Skeletal muscle satellite cell (primary cell): Measurements from ENCODE around the gene LCA5L.
A peak's percentile ranks its signal among the peaks of the same experiment; 100 is the strongest.

Experiments
- H3K27me3 ChIP-seq: 2 replicates; pipeline ENCODE4 v1.7.0; 2013; ENCODE audit warnings: low read length; ENCODE audit not compliant: control insufficient read depth, insufficient read depth
- H3K36me3 ChIP-seq: 2 replicates; pipeline ENCODE4 v1.7.0; 2013; ENCODE audit warnings: mild to moderate bottlenecking, control low read depth, low read length; ENCODE audit not compliant: insufficient read depth
- H3K4me1 ChIP-seq: 2 replicates; pipeline ENCODE4 v1.7.0; 2013; ENCODE audit warnings: low read length; ENCODE audit not compliant: control insufficient read depth, insufficient read depth
- H3K4me2 ChIP-seq: 2 replicates; pipeline ENCODE4 v1.7.0; 2013; ENCODE audit warnings: mild to moderate bottlenecking, low read length
- H3K4me3 ChIP-seq: 2 replicates; pipeline ENCODE4 v1.7.0; 2013; ENCODE audit warnings: low read length
- H3K9ac ChIP-seq: 2 replicates; pipeline ENCODE4 v1.7.0; 2013; ENCODE audit warnings: mild to moderate bottlenecking, low read depth, low read length, moderate library complexity
- H3K9me3 ChIP-seq: replicated peaks from 2 replicates; pipeline ENCODE4 v1.7.0; 2013; ENCODE audit warnings: mild to moderate bottlenecking, control low read depth, low read length

The LCA5L gene

GRCh38 chr21:39406065-39406464, 39.5 kb downstream of the LCA5L start:
- Histone ChIP-seq H3K27me3 (no peaks in the 10 kb centered on the region), H3K4me2 (no peak overlapping the region), H3K4me1 (no peaks in the 10 kb centered on the region), H3K36me3 (peaks cover 30% of the 10 kb centered on the region), H3K9me3 (peaks cover 6% of the 10 kb centered on the region), H3K4me3 (no peak overlapping the region), H3K9ac (no peak overlapping the region)

GRCh38 chr21:39400173-39400572, 45.4 kb downstream of the LCA5L start:
- peaks cover 6% of the 10 kb centered on the region for H3K36me3 ChIP-seq

GRCh38 chr21:39397646-39398385, 47.8 kb downstream of the LCA5L start:
- Histone ChIP-seq H3K4me2 (no peak overlapping the region), H3K36me3 (peaks cover 22% of the 10 kb centered on the region), H3K9me3 (no peaks in the 10 kb centered on the region), H3K4me3 (no peak overlapping the region), H3K27me3 (no peaks in the 10 kb centered on the region), H3K9ac (no peak overlapping the region), H3K4me1 (no peaks in the 10 kb centered on the region)

More at GRCh38 chr21:39400173-39400572, 45.4 kb downstream of the LCA5L start:
- no peak overlapping the region for H3K9ac ChIP-seq
- H3K4me1 ChIP-seq: no peaks in the 10 kb centered on the region
- no peaks in the 10 kb centered on the region for H3K27me3 ChIP-seq
- no peaks in the 10 kb centered on the region for H3K9me3 ChIP-seq
- no peak overlapping the region for H3K4me3 ChIP-seq
- H3K4me2 ChIP-seq: no peak overlapping the region

GRCh38 chr21:39392981-39393380, 52.6 kb downstream of the LCA5L start:
- no peak overlapping the region for H3K9ac ChIP-seq
- no peaks in the 10 kb centered on the region for H3K9me3 ChIP-seq
- H3K4me3 ChIP-seq: no peak overlapping the region
- no peak overlapping the region for H3K4me2 ChIP-seq
- no peaks in the 10 kb centered on the region for H3K27me3 ChIP-seq
- H3K36me3 ChIP-seq: peaks cover 39% of the 10 kb centered on the region
- H3K4me1 ChIP-seq: peaks cover 8% of the 10 kb centered on the region

GRCh38 chr21:39390212-39390765, 55.3 kb downstream of the LCA5L start:
- Histone ChIP-seq H3K27me3 (no peaks in the 10 kb centered on the region), H3K9me3 (no peaks in the 10 kb centered on the region), H3K4me3 (no peak overlapping the region), H3K4me2 (no peak overlapping the region), H3K4me1 (peaks cover 21% of the 10 kb centered on the region), H3K9ac (no peak overlapping the region), H3K36me3 (peaks cover 34% of the 10 kb centered on the region)

- Histone ChIP-seq H3K4me2 (peak overlapping the region; percentile 79), H3K4me3 (peak overlapping the region; percentile 60), H3K9me3 (no peaks in the 10 kb centered on the region), H3K9ac (peak overlapping the region; percentile 27), H3K36me3 (peaks cover 24% of the 10 kb centered on the region), H3K4me1 (peaks cover 29% of the 10 kb centered on the region), H3K27me3 (no peaks in the 10 kb centered on the region)
Measured at GRCh38 chr21:39388811-39389155, 56.8 kb downstream of the LCA5L start.

GRCh38 chr21:39388038-39388810, 57.4 kb downstream of the LCA5L start:
- no peaks in the 10 kb centered on the region for H3K27me3 ChIP-seq
- peaks cover 21% of the 10 kb centered on the region for H3K36me3 ChIP-seq
- H3K4me3 ChIP-seq: peak overlapping the region; percentile 60
- peak overlapping the region; percentile 79 for H3K4me2 ChIP-seq
- peak overlapping the region; percentile 62 for H3K9ac ChIP-seq
- no peaks in the 10 kb centered on the region for H3K9me3 ChIP-seq
- peaks cover 29% of the 10 kb centered on the region for H3K4me1 ChIP-seq

- peak overlapping the region; percentile 79 for H3K4me2 ChIP-seq
- no peaks in the 10 kb centered on the region for H3K27me3 ChIP-seq
- H3K4me3 ChIP-seq: peak overlapping the region; percentile 60
- no peaks in the 10 kb centered on the region for H3K9me3 ChIP-seq
- peaks cover 29% of the 10 kb centered on the region for H3K4me1 ChIP-seq
- peak overlapping the region; percentile 62 for H3K9ac ChIP-seq
- H3K36me3 ChIP-seq: peaks cover 14% of the 10 kb centered on the region
Measured at GRCh38 chr21:39387461-39388037, 58.0 kb downstream of the LCA5L start.

GRCh38 chr21:39386899-39387298, 58.7 kb downstream of the LCA5L start:
- Histone ChIP-seq H3K4me2 (peak overlapping the region; percentile 79), H3K4me3 (peak overlapping the region; percentile 60), H3K27me3 (no peaks in the 10 kb centered on the region), H3K9ac (peak overlapping the region; percentile 60), H3K4me1 (peaks cover 29% of the 10 kb centered on the region), H3K9me3 (no peaks in the 10 kb centered on the region), H3K36me3 (peaks cover 9% of the 10 kb centered on the region)

- no peaks in the 10 kb centered on the region for H3K9me3 ChIP-seq
- peak overlapping the region; percentile 85 for H3K4me2 ChIP-seq
- H3K36me3 ChIP-seq: peaks cover 2% of the 10 kb centered on the region
- no peaks in the 10 kb centered on the region for H3K27me3 ChIP-seq
- peak overlapping the region; percentile 65 for H3K4me3 ChIP-seq
- H3K9ac ChIP-seq: peak overlapping the region; percentile 23
- H3K4me1 ChIP-seq: peaks cover 33% of the 10 kb centered on the region
Measured at GRCh38 chr21:39386194-39386593, 59.4 kb downstream of the LCA5L start.
